GM18907 (cell line): ENCODE data around the gene INS.

Source experiments
- ATAC-seq: cut with Tn5 transposase; IDR thresholded peaks from one replicate; pipeline ENCODE4 v1.9.1; 2021; ENCODE audit warnings: mild to moderate bottlenecking, moderate library complexity; ENCODE audit not compliant: unreplicated experiment

Gene INS

GRCh38 chr11:2122222-2122906 lies 38.6 kb downstream of the INS start:
- ATAC-seq, result no peak

- ATAC-seq, result no peak
These were observed 39.5 kb downstream of the INS start for GRCh38 chr11:2121227-2122130.

GRCh38 chr11:2120359-2121100 lies 40.5 kb downstream of the INS start:
- no peak for ATAC-seq

- no peak for ATAC-seq
These were observed 42.3 kb downstream of the INS start for GRCh38 chr11:2118677-2119076.

GRCh38 chr11:2116680-2117079 lies 44.3 kb downstream of the INS start:
- ATAC-seq, result no peak

- ATAC-seq, result no peak
These were observed 45.7 kb downstream of the INS start for GRCh38 chr11:2115308-2115707.

GRCh38 chr11:2114430-2115241 lies 46.4 kb downstream of the INS start:
- ATAC-seq, result no peak

GRCh38 chr11:2113776-2114175 lies 47.2 kb downstream of the INS start:
- ATAC-seq, result no peak

GRCh38 chr11:2110521-2110920 lies 50.5 kb downstream of the INS start:
- no peak for ATAC-seq
